GM15510 (cell line): ENCODE results near the gene TMEM81.

Experiments
- POLR2A ChIP-seq: IDR thresholded peaks from 3 replicates; pipeline ENCODE4 v1.6.1; 2011; ENCODE audit warnings: borderline replicate concordance; ENCODE audit not compliant: insufficient read length; ENCODE audit errors: extremely low read depth

The TMEM81 gene

DNA sequence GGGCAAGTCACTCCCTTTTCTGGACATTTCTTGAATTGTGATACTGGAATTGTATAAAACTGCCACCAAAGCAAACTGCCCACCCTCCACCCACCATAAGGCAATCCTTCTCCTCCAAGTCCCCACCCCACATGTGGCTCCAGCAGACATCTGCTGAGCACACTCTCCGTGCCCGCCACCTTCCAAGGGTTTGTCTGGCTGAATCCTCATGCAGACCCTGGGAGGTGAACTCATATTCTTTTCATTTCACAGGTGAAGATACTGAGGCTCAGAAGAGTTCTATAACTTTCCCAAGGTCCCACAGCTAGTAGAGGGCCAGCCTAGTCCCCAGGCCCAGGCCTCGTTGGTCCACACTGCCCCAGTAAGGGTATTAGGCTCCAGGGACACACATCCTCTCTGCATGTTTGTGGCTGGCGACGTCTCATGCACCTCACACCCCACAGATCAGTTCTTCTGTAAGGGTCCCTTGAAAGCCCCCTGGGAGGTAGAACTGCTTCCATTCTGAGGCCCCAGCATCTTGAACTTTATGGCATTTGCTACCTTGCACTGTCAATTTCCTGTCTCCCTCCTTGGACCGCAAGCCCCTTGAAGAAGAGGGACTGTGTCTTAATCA lies 27.2 kb downstream of the TMEM81 start:
- no peak for TF ChIP-seq POLR2A

DNA sequence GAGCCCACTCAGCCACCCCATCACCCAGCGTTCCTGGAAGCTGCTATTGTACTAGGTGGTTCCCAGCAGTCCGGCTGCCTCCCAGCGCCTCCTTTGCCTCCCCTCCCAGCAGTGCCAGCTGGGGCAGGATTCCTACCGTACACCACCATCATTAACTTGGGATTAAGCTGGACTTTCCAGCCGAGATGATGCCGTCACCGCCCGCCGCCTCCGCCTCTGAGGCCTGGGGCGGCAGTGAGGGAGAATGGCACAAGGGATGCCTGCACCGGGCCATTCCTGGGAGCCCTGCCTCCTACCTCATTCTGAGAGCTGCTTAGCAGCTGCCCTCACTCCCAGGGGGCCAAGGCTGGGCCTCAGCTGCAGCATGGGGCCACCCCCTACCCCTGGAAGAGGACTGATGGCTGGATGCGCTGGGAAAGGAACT lies 28.1 kb downstream of the TMEM81 start:
- no peak for TF ChIP-seq POLR2A

DNA sequence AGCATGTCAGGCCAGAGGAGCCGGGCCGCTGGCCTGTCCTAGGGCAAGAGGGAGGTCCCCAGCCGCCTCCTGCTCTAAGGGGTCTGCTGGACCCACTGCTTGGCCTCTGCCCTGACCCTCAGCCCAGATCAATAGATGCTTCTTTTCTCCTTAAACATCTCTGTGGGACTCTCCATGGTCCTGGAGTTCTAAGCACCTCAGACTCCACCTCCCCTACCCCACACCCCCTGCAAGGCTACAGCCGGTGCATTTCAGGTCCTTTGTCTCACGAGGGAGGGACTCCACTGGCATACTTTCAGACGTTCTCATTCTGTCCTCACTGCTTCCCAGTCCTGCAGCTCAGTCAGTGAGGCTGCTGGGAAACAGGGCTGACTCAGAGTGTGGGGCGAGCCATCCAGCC lies 30.2 kb downstream of the TMEM81 start:
- no peak for TF ChIP-seq POLR2A

- TF ChIP-seq POLR2A: no peak
These were observed 31.0 kb downstream of the TMEM81 start for GRCh38 chr1:205053296-205053695.

- TF ChIP-seq POLR2A: no peak
These were observed 31.6 kb downstream of the TMEM81 start for GRCh38 chr1:205052690-205053089.

- TF ChIP-seq POLR2A: no peak
These were observed 34.8 kb downstream of the TMEM81 start for GRCh38 chr1:205049479-205049878.

DNA sequence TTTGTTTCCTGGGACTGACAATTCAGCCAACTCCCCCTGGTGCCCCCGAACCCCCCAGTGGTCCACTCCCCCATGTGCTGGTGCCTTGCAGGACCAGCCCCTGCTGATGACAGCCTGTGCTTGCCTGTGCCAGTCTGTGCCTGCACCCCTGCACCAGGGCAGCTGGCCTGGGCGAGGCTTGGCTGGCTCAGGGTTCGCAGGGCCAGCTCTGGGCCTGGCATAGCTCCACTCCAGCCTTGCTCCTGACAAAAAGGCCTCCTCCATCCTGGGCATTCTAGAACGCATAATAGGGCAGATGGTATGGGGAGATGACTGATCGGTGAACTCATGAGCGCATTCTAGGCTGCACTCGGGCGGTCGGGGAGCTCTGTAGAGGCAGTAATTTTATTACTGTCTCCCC lies 35.9 kb downstream of the TMEM81 start:
- TF ChIP-seq POLR2A: no peak

DNA sequence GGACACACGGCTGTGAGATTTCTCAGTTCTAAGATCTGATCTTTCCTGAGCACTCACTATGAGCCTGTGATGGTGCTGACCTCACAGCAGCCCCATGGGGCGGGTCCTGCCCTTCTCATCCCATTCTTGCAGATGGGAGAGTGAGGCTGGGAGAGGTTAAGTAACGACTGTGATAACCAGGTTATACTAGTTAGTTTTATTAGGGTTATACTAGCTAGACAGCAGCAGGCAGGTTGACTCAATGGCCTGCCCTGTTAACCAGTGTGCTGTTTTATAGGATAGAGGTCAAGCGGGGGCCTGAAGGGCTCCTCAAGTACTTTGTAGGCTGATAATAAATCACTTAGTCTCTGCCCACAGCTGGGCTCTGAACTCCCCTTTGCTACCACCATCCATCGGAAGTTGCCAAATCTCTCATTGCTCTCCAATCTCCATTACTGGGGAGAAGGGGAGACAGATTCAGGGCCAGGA lies 36.5 kb downstream of the TMEM81 start:
- no peak for TF ChIP-seq POLR2A

DNA sequence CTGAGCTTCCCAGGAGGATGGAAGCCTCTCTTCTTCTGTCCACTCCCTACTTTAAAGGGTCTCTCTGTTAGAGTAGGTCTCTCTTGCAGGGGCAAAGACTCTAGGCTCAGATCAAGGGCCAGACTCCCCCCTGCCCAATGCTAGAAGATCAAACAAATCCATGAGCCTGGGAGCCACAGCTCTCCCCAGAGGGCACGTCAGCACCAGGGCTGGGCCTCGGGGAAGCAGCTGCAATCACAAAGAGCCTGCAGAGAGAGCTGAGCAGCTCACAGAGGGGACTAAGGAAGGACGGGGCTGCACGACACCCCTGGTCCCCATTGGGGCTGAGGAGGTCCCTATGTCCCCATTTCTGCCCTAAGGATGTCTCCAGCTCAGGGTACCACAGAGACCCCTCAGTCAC lies 37.4 kb downstream of the TMEM81 start:
- TF ChIP-seq POLR2A: no peak

DNA sequence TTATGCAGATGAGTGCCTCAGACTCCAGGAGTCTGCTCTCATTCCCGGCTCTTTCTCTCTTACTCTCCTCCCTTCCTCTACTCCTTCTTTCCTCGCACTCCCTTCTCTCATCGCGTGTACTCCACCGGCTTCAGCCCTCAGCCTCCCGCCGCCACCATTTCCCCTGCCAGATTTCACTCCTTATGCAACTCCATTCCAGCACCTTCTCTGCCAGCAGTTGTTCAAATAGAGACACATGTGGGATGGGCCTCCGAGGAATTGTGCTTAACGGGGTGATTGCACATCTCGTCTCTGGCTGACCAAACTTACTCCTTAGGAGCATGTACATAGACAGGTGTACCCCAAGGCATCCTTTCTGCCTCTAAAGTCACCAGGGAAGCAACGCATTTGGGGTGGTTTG lies 39.1 kb downstream of the TMEM81 start:
- TF ChIP-seq POLR2A: no peak

DNA sequence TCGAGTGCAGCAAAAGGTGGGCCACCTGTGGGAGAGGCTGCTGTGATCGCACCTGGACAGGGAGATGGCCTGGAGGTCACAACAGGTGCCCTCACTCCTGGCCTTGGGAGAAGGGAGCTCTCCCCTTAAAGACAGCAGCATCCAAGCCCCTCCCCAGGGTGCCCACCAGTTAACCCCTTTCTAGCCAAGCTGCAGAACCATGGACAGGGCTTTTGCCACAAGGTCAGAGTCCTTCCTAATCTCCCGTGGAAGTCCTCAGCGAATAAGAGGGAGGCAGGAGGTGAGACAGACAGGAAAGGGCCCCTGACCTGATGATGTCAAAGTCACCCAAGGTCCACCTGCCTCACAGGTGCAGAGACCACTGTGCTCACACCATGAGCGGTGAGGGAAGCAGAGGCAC lies 39.5 kb downstream of the TMEM81 start:
- TF ChIP-seq POLR2A: no peak

- no peak for TF ChIP-seq POLR2A
These were observed 40.4 kb downstream of the TMEM81 start for GRCh38 chr1:205043866-205044265.

GRCh38 chr1:205042911-205043806 lies 41.1 kb downstream of the TMEM81 start, which contains the start of gene CNTN2:
Gene CNTN2, plus strand, starts transcription at chr1:205043212. Its CDS starts 9,974 bp downstream, at chr1:205053186.
- no peak for TF ChIP-seq POLR2A

GRCh38 chr1:205041998-205042910 lies 42.0 kb downstream of the TMEM81 start:
- TF ChIP-seq POLR2A: no peak
